HG03280 (cell line): Measurements from ENCODE around the gene MRPS26.
"Not testable (repeated sequence)": the region's sequence is repeated elsewhere in the genome, so short reads cannot be mapped to it uniquely, and the experiment has no call there.

Experiments
- ATAC-seq: cut with Tn5 transposase; IDR thresholded peaks from one replicate; pipeline ENCODE4 v1.9.1; 2021; ENCODE audit warnings: mild to moderate bottlenecking, moderate library complexity; ENCODE audit not compliant: unreplicated experiment

Gene MRPS26

GRCh38 chr20:3041854-3042409, 3.9 kb upstream of the MRPS26 start:
- ATAC-seq, result no peak

GRCh38 chr20:3042625-3043024, 3.2 kb upstream of the MRPS26 start:
- ATAC-seq, result no peak

GRCh38 chr20:3043322-3043721, 2.5 kb upstream of the MRPS26 start, which contains the start of gene GNRH2:
Gene GNRH2, plus strand, starts transcription at chr20:3043622. Its CDS starts 793 bp downstream, at chr20:3044415.
- ATAC-seq, result no peak

GRCh38 chr20:3044336-3044965, 1.4 kb upstream of the MRPS26 start:
- no peak for ATAC-seq

GRCh38 chr20:3045042-3045815, 623 bp upstream of the MRPS26 start:
- peak; percentile 41 for ATAC-seq

GRCh38 chr20:3046677-3047462, 1.0 kb downstream of the MRPS26 start:
- ATAC-seq, result peak; percentile 3

- ATAC-seq, result no peak
Measured at GRCh38 chr20:3047486-3048419, 1.9 kb downstream of the MRPS26 start.

GRCh38 chr20:3051385-3052019, 5.7 kb downstream of the MRPS26 start:
- no peak for ATAC-seq

- no peak for ATAC-seq
Measured at GRCh38 chr20:3059489-3059888, 13.6 kb downstream of the MRPS26 start.

GRCh38 chr20:3064119-3064518, 18.3 kb downstream of the MRPS26 start:
- not testable (repeated sequence) for ATAC-seq

- peak; percentile 60 for ATAC-seq
Measured at GRCh38 chr20:3067139-3068014, 21.5 kb downstream of the MRPS26 start.

GRCh38 chr20:3068075-3068474, 22.2 kb downstream of the MRPS26 start:
- peak; percentile 40 for ATAC-seq

GRCh38 chr20:3068986-3069900, 23.4 kb downstream of the MRPS26 start:
- no peak for ATAC-seq

GRCh38 chr20:3070725-3071124, 24.9 kb downstream of the MRPS26 start:
- ATAC-seq, result no peak

GRCh38 chr20:3071266-3071609, 25.4 kb downstream of the MRPS26 start:
- no peak for ATAC-seq

GRCh38 chr20:3071610-3072529, 26.0 kb downstream of the MRPS26 start, which contains the start of gene OXT:
Gene OXT, plus strand, starts transcription at chr20:3071620. Its CDS starts 36 bp downstream, at chr20:3071656.
- no peak for ATAC-seq
